Neural cell (in vitro differentiated cells): Measurements from ENCODE around the gene GRN.

Source experiments
- EP300 ChIP-seq: fragments of 450-650 bp; conservative IDR thresholded peaks from 2 replicates; pipeline ENCODE4 v1.6.1; 2014; ENCODE audit warnings: antibody characterized with exemption, mild to moderate bottlenecking, moderate library complexity; ENCODE audit not compliant: poor library complexity, severe bottlenecking
- EZH2 ChIP-seq: fragments of 200-600, 300-800 bp; shearing (Covaris generic), sonication (generic); IDR thresholded peaks from 2 replicates; pipeline ENCODE4 v1.6.1; 2014; ENCODE audit warnings: antibody characterized with exemption, low read length, borderline replicate concordance, mild to moderate bottlenecking; ENCODE audit not compliant: insufficient read depth, poor library complexity, severe bottlenecking
- MXI1 ChIP-seq: fragments of 450-650 bp; conservative IDR thresholded peaks from 2 replicates; pipeline ENCODE4 v1.6.1; 2014; ENCODE audit warnings: antibody characterized with exemption, mild to moderate bottlenecking; ENCODE audit not compliant: poor library complexity, severe bottlenecking
- POLR2AphosphoS5 ChIP-seq: IDR thresholded peaks from 2 replicates; pipeline ENCODE4 v1.6.1; 2012
- RAD21 ChIP-seq: fragments of 450-650 bp; conservative IDR thresholded peaks from 2 replicates; pipeline ENCODE4 v1.6.1; 2014; ENCODE audit warnings: antibody characterized with exemption, mild to moderate bottlenecking, moderate library complexity
- SMC3 ChIP-seq: fragments of 450-650 bp; conservative IDR thresholded peaks from 2 replicates; pipeline ENCODE4 v1.6.1; 2014; ENCODE audit warnings: antibody characterized with exemption, mild to moderate bottlenecking, moderate library complexity; ENCODE audit not compliant: poor library complexity
- TAF1 ChIP-seq: IDR thresholded peaks from 2 replicates; pipeline ENCODE4 v1.6.1; 2012; ENCODE audit warnings: low read depth
- TF ChIP-seq, protein P1 (sequence below): fragments of 450-650 bp; IDR thresholded peaks from 2 replicates; pipeline ENCODE4 v1.5.1; 2014; ENCODE audit warnings: antibody characterized with exemption, mild to moderate bottlenecking, moderate library complexity; ENCODE audit not compliant: poor library complexity, severe bottlenecking
- TF ChIP-seq, protein P2 (sequence below): IDR thresholded peaks from 2 replicates; pipeline ENCODE4 v1.6.1; 2012; ENCODE audit warnings: borderline replicate concordance

DNA sequence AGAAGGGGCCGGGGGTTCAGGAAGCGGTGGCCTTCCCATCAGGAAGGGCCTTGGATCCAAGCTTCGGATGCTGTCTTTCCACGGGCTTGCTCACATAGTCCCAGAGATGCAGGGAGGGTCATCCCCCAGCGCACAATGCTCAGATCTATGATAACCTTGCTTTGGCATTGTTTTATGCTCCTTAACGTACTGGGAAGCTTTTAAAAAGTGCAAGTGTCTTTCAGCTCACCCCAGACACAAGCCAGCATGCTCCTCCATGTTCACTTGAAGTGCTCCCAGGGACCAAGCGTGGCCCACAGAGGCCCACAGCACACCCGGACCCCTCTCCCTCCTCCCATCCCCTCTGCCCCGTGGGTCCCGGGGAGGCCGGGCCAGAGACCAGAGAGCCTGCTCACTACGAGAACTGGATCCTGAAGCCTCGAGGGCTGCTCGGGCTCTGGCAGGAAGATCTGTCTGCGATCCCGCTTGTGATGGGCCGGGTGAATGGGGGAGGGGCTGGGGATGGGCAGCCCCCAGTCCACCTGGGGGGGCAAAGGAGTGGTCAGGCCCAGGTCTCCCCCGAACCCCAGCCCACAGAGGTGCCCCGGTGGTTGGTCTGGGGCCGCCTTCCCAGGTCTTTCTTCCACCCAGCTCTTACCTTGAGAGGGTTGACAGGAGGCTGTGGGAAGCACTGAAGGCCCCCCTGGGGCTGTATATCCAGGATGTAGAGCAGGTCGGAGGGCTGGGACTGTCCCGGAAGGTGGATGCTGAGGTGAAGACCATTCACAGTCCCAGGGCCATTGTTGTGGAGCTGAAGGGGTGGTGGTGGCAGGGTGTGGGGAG is 30.3 kb downstream of the GRN start:
- TF ChIP-seq POLR2AphosphoS5, result no peak
- TF ChIP-seq, protein P1, sequence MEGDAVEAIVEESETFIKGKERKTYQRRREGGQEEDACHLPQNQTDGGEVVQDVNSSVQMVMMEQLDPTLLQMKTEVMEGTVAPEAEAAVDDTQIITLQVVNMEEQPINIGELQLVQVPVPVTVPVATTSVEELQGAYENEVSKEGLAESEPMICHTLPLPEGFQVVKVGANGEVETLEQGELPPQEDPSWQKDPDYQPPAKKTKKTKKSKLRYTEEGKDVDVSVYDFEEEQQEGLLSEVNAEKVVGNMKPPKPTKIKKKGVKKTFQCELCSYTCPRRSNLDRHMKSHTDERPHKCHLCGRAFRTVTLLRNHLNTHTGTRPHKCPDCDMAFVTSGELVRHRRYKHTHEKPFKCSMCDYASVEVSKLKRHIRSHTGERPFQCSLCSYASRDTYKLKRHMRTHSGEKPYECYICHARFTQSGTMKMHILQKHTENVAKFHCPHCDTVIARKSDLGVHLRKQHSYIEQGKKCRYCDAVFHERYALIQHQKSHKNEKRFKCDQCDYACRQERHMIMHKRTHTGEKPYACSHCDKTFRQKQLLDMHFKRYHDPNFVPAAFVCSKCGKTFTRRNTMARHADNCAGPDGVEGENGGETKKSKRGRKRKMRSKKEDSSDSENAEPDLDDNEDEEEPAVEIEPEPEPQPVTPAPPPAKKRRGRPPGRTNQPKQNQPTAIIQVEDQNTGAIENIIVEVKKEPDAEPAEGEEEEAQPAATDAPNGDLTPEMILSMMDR, result no peak
- no peak for TF ChIP-seq RAD21
- TF ChIP-seq EP300, result no peak
- no peak for TF ChIP-seq SMC3
- no peak for TF ChIP-seq EZH2
- TF ChIP-seq TAF1, result no peak
- TF ChIP-seq, protein P2, sequence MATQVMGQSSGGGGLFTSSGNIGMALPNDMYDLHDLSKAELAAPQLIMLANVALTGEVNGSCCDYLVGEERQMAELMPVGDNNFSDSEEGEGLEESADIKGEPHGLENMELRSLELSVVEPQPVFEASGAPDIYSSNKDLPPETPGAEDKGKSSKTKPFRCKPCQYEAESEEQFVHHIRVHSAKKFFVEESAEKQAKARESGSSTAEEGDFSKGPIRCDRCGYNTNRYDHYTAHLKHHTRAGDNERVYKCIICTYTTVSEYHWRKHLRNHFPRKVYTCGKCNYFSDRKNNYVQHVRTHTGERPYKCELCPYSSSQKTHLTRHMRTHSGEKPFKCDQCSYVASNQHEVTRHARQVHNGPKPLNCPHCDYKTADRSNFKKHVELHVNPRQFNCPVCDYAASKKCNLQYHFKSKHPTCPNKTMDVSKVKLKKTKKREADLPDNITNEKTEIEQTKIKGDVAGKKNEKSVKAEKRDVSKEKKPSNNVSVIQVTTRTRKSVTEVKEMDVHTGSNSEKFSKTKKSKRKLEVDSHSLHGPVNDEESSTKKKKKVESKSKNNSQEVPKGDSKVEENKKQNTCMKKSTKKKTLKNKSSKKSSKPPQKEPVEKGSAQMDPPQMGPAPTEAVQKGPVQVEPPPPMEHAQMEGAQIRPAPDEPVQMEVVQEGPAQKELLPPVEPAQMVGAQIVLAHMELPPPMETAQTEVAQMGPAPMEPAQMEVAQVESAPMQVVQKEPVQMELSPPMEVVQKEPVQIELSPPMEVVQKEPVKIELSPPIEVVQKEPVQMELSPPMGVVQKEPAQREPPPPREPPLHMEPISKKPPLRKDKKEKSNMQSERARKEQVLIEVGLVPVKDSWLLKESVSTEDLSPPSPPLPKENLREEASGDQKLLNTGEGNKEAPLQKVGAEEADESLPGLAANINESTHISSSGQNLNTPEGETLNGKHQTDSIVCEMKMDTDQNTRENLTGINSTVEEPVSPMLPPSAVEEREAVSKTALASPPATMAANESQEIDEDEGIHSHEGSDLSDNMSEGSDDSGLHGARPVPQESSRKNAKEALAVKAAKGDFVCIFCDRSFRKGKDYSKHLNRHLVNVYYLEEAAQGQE, result no peak
- TF ChIP-seq MXI1, result no peak
